Measurements from ENCODE around the gene ITGB5.

The ITGB5 gene

DNA sequence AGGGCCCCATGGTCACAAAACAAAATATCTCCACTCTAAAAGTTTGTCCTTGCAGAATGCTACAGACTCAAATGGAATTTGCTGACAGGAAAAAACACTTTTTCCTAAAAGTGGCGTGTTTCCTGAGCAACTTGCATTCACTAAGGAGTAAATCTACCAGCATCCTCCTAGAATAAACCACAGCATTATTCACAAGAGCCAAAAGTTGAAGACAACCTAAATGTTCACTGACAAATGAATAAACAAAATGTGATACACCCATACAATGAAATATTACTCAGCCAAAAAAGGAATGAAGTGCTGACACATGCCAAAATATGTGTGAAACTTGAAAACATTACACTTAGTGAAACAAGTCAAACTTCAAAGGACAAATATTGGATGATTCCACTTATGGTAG lies 28.9 kb downstream of the ITGB5 start:
- DNase-seq: peak; percentile 83

DNA sequence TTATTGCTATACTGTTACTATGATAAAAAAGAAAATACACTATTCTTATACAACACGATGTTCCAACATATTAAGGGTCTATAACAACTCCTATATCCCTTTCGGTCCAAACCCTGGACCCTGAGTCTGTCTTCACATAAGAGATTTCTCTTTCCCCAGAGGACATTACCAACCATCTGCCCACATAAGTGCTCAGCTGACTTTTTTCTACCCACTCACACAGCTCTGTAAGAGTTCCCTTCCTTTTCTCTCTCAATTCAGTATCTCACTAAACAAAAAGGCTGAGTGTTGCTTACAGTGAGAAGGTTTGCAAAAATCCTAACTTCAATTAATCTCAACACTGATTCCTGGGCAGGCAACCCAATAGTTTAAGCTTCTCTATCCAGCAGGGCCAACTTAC lies 30.5 kb downstream of the ITGB5 start:
- no peak for DNase-seq

DNA sequence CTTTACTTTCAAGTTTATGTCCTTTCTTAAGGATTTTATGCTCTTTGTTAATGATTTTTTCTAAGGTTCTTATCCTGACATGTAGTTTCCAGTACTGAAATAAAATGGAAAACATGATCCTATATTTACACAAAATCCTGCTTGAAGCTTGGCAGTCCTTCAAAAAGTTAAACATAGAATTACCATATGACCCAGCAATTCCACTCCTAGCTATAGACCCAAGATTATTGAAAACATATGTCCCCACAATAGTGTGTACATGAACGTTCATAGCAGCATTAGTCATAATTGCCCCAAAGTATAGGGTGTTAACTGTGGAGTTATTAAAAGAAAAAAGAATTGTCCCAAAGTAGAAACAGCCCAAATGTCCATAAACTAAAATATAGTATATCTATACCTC lies 33.2 kb downstream of the ITGB5 start:
- DNase-seq: peak; percentile 96

DNA sequence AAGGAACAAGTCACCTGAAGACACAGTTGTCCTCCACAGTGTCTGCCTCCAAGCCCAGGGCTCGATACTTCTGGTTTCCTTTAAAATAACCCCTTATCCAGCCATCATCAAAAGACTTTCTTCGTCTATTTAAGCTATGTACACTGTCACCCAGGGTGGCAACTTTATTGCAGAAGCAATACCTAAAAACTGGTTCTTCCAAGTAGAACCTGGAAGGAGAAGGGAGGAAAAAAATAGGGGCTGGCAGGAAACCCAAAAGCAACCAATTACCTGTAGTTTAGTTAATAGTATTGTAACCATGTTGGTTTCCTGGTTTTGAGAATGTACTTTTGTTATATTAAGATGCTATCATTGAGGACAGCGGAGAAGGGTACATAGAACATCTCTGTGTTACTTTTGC lies 33.7 kb downstream of the ITGB5 start:
- DNase-seq: no peak

DNA sequence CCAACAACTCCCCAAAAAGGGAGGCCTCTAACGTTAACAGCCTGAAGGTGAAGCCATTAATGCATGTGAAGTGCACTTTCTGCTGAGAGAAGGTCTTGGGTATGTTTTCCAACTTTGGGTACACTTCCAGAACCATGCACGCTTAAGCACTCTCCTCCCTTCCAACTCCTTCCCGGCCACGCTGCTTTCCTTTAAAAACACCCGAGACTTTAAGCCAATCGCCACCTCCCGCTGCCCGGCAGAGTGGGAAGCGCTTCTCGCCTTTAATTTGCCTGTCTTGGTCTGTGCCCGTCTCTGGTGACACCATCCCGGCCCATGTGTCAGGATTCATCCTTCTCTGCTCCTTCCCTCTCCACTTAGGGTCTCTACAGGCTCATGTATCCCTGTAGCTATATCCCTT lies 35.3 kb downstream of the ITGB5 start:
- no peak for DNase-seq

DNA sequence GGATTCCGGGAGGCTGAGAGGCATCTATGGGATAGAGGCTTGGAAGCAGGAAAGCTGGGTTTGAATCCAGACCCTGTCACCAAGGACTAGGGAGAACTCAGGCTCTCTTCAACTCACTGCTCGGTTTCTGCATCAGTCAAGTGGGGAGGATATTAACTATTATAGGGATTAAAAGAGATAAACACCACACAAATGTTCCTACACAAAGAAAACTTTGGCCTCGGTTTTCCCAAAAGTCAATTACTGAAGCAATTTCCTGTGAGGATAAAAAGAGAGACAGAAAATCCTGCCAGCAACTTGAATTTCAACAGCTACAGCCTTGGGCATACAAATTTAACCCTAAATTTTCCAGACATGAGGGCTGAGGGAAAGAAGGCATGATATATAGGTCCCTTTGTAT lies 36.0 kb downstream of the ITGB5 start:
- peak; percentile 17 for DNase-seq

DNA sequence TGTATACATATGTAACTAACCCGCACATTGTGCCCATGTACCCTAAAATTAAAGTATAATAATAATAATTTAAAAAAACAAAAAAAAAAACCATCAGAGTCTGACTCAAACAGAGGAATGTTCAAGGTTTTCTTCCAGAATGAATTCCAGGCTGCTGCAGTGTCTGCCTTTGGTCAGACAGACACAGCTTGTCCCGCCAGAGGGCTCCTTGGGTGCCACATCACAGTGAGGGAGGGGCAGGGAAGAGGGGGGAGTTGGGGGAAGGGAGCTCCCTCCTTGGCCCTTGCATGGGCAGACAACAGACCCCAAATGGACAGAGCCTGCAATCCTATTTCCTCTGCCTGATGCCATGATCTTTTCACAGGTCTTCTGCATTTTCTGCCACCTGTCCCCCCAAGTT lies 36.5 kb downstream of the ITGB5 start:
- peak; percentile 81 for DNase-seq

DNA sequence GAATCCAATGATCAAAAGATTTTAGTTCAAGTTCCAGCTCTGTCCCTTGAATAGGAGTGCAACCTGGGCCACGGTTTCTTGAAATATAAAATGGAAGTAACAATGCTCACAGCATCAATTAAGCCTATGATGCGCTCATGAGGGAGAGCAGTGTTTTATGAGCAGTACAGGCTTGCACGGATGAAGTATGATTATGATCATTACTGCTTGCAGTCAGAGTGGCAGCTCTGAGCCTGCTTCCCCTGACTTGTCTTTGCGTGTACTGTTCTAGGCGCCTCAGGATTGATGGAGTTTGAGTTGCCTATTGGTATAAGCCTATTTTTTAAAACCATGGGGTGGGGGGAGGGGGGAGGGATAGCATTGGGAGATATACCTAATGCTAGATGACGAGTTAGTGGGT lies 37.0 kb downstream of the ITGB5 start:
- peak; percentile 21 for DNase-seq

DNA sequence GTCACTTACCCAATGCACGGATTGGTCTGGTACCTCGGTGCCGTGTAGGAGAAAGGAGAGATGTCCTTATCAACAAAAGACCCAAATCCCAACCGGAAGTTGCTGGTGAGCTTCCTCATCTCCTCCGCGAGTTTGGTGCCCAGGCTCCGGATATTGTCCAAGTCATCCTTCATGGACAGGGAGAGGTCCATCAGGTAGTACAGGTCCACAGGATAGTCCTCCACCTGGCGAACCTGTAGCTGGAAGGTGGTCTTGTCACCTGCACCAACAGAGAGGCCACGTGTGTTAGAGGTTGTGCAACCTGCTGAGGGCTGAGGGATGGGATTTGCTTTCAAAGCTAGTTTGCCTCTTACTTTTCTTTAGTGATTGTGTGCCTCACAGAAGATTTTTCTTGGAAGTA lies 38.9 kb downstream of the ITGB5 start:
- DNase-seq: no peak

DNA sequence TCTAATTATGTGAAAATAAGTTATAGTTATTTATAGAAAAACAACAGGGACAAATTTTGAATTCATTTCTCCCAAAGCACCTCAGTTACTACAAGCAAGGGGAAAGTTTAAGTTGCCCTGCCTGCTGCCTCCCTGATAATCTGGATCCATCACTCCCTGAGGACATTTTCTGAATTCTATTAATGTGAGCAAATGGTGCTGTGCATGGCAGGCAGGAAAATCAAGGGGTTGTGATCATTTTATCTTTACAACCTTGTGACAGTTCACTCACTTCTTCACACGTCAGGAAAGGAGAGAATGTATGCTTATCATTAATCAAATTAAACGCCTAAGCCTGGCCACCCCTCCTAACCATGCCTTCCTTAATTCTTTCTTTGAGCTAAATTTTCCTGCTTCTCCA lies 39.3 kb downstream of the ITGB5 start:
- DNase-seq: no peak

DNA sequence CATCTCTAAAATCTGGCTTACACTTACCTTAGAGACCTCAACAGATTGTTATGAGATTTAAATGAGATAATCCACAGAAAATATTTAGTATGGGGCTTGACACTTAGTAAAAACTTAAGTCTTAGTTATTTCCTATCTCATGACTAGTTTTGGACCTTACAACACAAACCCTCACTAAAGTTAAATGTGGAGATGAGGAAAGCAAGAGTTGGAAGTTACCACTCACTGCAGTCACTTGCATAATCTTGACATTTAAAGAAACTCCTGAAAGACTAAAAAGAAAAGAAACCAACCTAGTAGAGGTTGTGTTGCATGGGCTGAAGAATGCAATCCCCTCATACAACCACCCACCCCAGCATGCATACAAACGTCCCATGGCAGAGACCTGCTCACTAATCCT lies 40.1 kb downstream of the ITGB5 start:
- DNase-seq: no peak

DNA sequence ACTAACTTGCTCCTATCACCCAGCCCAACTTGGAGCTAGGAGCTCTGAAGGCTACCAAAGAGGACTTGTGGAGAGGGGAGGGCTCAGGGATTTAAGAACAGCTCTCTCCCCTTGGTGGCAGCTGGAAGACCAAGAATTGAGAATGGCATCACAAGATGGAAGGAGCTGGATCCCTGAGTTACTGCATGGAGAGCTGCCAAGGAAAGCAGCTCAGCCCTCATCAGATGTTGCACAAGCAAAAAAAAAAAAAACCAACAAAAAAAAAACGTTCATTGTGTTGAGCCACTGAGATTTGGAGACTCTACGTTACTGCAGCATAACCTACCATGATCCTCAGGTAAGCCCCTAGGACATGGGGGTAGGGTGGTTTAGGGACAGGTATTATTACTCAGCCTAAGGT lies 41.0 kb downstream of the ITGB5 start:
- DNase-seq: peak; percentile 70

DNA sequence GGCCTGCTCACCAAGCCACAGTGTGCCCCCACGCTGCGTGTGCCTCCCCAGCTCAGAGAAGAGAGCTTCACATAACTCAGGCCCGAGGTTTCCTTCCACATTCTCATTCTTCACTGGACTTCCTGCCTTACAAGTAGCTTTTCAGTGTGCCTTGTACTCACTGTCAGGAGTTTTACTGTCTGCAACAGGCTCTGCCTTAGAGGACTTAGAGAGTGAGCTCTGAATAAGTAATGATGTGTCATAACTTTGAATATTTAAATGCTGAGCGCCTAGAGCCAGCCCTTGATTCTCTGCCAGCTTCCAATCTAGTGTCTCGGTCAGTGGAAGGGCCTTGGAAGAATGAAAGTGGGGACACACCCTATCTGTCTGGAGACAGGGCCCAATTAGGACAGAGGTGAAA lies 41.8 kb downstream of the ITGB5 start:
- DNase-seq: peak; percentile 89

DNA sequence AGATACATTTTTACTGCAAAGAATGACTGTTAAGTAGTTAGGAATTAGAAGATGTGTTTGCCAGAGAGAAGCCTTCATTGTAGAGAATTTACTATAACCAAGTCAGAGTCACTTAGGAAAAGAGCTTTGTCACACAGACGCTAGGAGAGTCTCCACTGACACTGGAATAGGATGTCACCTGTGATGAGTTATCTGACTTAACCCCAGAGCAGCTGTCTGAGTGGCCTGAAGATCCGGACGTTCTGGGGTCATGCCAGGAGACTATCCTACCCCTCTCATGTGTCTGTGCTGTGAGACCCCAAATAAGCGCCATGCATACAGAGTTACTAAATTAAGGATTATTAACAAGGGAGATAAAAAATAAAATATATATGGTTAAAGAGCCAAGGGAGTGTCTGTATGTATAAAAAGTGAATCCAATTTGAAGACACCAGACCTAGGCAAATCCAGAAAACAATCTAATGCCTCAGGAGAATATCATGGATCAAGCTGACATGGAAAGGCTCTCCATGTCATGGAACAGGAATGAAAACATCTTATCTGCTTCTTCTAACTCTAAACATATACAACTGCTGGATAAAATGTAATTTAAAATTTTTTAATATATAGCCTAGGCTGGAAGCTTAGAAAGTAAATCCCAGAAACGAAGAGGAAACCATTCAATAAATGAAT lies 43.5 kb downstream of the ITGB5 start:
- no peak for DNase-seq

DNA sequence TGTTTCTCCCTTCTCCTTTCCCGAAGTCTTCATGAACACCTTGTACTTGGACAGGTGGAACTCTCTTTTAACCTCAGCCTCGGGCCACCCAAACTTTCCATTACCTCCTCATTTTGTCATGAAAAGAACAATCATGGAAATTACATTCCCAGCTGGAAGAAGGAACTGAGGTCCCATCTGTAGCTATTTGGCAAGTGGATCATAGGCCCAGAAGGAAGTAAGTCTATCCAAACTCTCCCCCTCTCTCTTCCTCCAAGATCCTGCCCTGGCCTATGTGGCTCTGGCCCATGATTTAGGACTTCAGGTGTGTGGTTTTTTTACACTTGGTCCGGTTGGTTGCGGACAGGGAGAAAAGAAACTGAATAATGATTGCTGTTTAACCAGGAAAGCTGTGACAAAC lies 44.1 kb downstream of the ITGB5 start:
- DNase-seq: no peak

DNA sequence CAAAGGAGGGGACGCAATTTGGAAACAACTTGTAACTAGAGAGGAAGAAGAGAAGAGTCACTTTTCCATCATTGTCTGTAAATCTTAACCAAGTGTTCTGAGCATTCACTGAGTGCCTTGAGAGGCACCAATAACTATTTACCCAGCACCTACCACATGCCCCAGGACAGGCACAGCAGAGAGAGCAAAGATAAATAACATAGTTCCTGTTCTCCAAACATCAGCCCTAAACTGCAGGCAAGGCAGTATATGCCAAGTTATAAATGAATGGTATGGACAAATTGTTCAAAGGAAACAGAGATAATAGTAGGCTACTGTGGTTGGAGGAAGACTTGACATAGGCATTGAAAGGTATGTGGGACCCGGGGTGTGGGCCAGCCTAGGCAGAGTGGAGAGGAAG lies 45.6 kb downstream of the ITGB5 start:
- no peak for DNase-seq

DNA sequence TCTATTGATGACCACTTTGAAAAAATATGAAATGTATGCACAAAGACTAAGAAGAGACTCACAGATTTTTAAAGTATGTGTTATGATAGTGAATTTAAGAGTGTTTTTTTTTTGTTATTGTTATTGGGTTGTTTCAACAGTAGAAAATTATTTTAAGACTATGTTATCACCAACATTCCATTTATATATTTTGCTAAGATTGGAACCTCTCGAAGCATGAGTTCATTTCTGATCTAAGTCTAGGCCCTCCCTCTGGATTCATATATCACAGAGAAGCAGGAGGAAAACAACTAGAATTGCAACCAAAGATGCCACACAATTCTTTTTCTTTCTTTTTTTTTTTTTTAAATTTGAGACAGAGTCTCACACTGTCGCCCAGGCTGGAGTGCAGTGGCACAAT lies 46.8 kb downstream of the ITGB5 start:
- DNase-seq: no peak

DNA sequence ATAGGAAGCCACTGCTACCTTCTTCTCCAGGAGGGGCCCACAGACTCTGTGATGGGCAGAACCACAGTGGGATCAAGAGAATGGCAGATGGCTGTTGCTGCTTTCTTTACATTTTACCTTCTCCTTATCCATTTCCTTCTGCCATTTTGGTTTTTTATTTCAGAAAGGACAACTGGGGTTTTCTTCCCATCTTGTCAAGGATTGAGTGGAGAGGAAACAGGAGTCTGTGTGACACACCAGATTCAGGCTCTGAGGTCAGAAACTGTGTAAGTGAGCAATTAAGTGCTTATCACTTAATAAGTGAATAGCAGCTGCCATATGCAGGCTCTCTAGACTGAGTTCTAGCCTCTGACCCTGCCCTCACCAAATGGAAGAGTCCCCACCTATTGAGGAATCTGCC lies 47.3 kb downstream of the ITGB5 start:
- DNase-seq: no peak

DNA sequence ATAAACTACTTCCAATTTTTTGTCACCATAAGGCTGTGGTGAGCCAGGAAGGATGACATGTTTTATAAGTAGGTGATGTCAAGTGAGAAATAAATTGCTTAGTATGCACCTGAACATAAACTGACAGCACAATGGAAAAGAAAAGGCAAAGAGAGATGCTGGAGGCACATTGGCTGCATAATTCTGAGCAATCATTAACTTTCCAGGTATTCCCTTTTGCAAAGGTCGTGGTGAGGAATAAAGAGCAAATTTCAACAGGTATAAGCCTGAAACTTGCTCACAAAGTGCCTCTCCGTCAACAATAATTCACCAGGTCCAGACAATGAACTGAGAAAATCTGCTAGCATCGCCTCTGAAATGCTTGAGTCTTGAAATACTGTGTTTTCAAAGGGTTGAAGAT lies 48.2 kb downstream of the ITGB5 start:
- DNase-seq: no peak

DNA sequence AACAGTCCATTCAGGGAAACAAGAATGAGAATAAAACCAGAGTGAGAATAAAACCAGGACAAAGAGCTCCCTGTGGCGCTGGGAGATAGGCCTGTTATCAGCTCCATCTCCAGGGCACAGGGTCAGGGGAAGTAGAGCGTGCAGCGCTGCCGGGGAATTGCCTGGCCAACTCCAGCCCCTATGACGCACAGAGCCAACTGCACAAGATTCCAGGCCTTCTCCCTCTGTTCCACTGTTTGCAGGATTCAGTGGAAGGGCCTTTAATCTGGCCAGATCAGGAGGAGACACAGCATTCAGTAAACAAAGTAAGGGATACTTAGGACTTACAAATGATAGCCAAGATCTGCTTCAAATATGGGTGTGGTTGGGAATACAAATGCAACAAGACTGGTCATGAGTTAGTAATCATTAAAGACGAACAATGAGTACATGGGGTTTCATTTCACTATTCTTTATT lies 49.4 kb downstream of the ITGB5 start:
- peak; percentile 34 for DNase-seq

DNA sequence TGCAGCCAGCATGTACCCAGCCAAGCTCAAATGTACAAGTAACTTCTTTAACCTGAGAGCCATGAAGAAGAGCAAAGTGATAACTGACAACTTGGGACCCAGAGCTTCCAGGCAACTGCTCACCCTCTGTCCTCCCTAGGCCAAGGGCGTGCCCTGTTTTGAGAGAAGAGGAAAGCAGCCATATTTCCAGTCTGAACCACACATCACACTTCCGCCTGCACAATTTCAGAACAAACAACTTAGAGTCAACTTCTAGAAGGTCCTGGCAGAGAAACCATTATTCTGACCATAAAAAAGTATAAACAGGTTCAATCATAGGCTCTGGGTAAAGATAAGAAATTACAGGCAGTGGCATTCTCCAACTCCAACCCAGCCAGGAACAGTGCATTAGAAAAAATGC lies 50.1 kb downstream of the ITGB5 start:
- DNase-seq: no peak

DNA sequence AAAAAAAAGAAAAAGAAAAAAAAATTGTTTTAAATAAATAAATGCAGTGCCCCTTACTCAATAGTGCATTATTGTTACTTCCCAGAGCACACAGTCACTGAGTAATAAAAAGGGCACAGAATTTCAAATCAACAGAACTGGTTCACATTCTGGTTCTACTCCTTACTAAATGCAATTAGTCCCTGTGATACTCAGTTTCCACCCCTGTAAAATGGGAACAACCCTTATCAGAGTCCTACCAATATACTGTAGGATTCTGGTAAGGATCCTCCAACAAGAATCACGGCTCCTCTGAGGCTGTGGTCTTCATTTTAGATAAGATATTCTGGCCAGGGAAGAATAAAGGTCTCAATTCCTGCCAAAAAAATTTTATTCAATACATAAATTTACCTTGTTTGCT lies 50.7 kb downstream of the ITGB5 start:
- no peak for DNase-seq

DNA sequence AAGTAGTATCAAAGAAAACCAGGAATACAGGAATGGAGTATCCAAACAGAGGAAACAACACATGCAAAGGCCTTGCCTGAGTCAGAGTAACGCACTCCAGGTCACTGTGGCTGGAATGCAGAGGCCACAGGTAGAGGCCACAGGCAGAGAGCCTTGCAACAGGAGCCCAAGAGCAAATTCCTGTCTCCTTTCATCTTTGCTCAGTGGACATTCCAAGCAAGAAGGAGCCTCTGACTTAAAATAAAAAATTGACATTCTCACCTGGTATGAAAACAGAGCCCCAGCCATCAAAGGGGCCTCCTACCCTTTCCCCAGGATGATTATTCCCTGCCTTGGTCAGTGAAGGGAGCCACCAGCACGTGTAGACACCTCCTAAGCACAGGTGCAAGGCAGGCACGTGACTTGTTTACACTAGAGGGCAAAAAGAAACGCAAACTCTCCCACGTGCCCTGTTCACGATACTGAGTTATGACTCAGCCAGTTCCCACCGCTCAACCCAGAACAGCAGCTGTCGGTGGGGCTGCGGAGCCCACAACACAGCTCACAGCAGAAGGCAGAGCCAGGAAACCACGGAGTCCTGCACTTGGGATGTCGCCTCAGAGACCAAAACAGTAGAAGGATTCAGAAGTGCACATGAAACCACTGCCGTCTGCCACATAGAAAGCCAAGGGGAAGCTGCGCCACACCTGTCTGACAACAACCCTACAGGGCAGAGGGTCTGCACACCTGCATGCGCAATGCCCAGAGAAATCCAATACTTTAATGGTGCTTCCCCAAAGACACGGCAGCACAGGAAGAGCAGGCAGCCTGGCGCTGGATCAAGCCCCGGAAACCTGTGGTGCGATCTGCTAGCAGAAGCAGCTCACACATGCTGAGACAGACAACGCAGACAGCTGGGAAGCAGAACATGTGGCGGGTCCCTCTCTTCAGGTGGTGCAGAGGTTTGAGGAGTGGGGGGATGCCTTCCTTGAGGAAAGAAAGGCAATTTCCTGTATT lies 52.1 kb downstream of the ITGB5 start:
- DNase-seq: peak; percentile 78

DNA sequence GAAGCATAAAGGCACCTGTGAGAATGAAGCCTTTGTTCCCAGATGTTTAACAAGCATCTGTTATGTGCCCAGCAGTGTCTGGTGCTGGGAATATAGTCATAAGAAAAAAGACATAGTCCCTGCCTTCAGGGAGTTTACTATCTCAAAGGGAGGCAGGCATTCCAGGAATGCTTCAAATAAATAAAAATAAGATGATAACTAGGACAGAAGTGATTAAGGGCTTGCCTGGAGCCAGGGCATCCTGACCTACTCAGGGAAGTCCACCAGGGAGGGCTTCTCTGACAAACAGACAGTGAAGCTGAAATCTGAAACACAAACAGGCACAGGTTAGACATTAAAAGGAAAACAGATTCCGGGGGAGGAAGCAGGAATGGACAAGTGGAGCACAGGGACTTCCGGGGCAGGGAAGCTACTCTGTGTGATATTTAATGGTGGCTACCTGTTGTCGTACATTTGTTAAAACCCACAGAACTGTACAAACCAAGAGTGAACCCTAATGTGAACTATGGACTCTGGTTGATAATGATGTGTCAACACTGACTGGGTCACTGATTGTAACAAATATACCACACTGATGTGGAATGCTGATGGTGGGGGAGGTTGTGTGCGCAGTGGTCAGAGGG lies 53.3 kb downstream of the ITGB5 start:
- no peak for DNase-seq

All from fibroblast of skin of right quadriceps (primary cell).